NT2/D1 (cell line): ENCODE results near the gene RAP1GAP2.

ENCODE experiments used
- DNase-seq: peaks from one replicate; pipeline ENCODE4 v3.0.0-alpha.2; 2011; ENCODE audit warnings: low read depth, low spot score
- H3K27me3 ChIP-seq: 2 replicates; pipeline ENCODE4 v1.6.0; 2011; ENCODE audit warnings: mild to moderate bottlenecking; ENCODE audit not compliant: insufficient read length, insufficient read depth
- H3K36me3 ChIP-seq: 2 replicates; pipeline ENCODE4 v1.6.1; 2011; ENCODE audit warnings: mild to moderate bottlenecking, low read length, mixed read lengths; ENCODE audit not compliant: insufficient read depth, insufficient read length
- H3K4me1 ChIP-seq: 2 replicates; pipeline ENCODE4 v1.5.1; 2011; ENCODE audit not compliant: insufficient read depth, insufficient read length
- H3K4me3 ChIP-seq: 2 replicates; pipeline ENCODE4 v1.5.1; 2011; ENCODE audit warnings: low read depth; ENCODE audit not compliant: insufficient read length
- H3K9ac ChIP-seq: 2 replicates; pipeline ENCODE4 v1.6.0; 2011; ENCODE audit warnings: low read depth; ENCODE audit not compliant: insufficient read length
- H3K9me3 ChIP-seq: 2 replicates; pipeline ENCODE4 v1.5.1; 2011; ENCODE audit warnings: mild to moderate bottlenecking, low read length; ENCODE audit not compliant: insufficient read depth
- SUZ12 ChIP-seq: IDR thresholded peaks from 2 replicates; pipeline ENCODE4 v1.6.1; 2011; ENCODE audit not compliant: insufficient read length, insufficient read depth; ENCODE audit errors: extremely low read depth
- YY1 ChIP-seq: IDR thresholded peaks from 2 replicates; pipeline ENCODE4 v1.6.1; 2011; ENCODE audit not compliant: insufficient read length, insufficient read depth
- ZNF274 ChIP-seq: IDR thresholded peaks from 2 replicates; pipeline ENCODE4 v1.6.1; 2011; ENCODE audit warnings: mild to moderate bottlenecking, low read depth, low read length

The RAP1GAP2 gene

DNA sequence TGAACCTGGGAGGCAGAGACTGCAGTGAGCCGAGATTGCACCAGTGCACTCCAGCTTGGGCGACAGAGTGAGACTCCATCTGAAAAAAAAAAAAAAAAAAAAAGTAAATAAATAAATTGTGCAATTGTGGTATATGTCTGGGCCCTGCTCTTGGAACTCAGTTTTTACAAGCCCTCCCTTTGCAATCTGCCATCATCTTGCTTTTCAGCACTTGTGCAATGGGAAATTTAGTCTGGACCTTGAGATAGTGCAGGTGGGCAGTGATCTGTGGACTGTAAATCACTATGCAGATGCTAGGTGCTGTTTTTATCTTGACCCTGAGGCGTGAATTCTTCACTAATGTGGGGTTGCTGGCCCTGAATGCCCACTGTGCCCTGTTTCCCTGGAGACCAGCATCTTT lies 6.5 kb upstream of the RAP1GAP2 start:
- Histone ChIP-seq H3K4me1 (peaks cover 11% of the 10 kb centered on the region), H3K9ac (no peak overlapping the region)
- no peak for DNase-seq

GRCh38 chr17:2792366-2793169 lies 3.7 kb upstream of the RAP1GAP2 start:
- no peak overlapping the region for H3K9ac ChIP-seq
- DNase-seq = no peak
- no peaks in the 10 kb centered on the region for H3K36me3 ChIP-seq
- H3K4me3 ChIP-seq = no peak overlapping the region
- no peak for TF ChIP-seq YY1
- no peak for TF ChIP-seq SUZ12
- no peak for TF ChIP-seq ZNF274
- H3K9me3 ChIP-seq = no peaks in the 10 kb centered on the region
- H3K4me1 ChIP-seq = peaks cover 7% of the 10 kb centered on the region
- H3K27me3 ChIP-seq = no peaks in the 10 kb centered on the region

More for the DNA sequence above, 6.5 kb upstream of the RAP1GAP2 start:
- TF ChIP-seq SUZ12 (no peak), YY1 (no peak), ZNF274 (no peak)
- Histone ChIP-seq H3K9me3 (no peaks in the 10 kb centered on the region), H3K27me3 (no peaks in the 10 kb centered on the region), H3K36me3 (no peaks in the 10 kb centered on the region), H3K4me3 (no peak overlapping the region)

DNA sequence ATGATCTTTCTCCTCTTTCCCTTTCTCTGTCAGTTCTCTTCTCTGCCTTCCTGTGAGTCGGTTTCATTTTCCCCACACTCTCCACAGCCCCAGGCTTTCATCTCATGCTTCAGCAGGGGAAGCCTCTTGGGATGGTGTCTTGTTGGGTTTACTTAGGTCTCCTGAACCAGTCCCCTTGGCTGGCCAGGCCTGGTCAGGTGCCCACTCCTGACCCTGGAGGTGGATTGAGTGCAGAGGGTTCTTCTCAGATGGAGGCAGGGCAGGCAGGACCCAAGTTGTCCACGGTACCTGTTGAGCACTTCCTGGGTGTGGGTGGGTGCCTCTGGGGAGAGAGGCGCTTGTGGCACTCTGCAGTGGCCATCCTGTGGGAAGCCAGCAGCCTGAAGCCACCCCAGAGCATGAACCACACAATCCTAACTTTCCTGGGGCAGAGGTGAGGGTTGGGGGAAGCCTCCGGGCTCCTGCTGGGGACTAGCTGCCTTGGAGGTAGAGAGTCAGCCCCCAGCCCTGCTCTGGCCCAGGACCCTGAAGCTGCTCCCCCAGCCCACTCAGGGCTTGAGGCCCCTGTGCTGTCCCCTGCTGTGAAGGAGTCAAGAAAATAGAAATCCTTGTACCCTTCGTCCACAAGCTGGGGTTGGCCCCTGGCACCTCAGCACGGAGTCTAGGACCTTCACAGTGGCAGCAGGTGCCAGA lies 2.0 kb upstream of the RAP1GAP2 start:
- Histone ChIP-seq H3K4me3 (no peak overlapping the region), H3K36me3 (no peaks in the 10 kb centered on the region), H3K9ac (no peak overlapping the region), H3K4me1 (peaks cover 11% of the 10 kb centered on the region), H3K9me3 (no peaks in the 10 kb centered on the region), H3K27me3 (no peaks in the 10 kb centered on the region)
- DNase-seq = no peak
- TF ChIP-seq SUZ12 = no peak
- TF ChIP-seq ZNF274 = no peak
- TF ChIP-seq YY1 = no peak

DNA sequence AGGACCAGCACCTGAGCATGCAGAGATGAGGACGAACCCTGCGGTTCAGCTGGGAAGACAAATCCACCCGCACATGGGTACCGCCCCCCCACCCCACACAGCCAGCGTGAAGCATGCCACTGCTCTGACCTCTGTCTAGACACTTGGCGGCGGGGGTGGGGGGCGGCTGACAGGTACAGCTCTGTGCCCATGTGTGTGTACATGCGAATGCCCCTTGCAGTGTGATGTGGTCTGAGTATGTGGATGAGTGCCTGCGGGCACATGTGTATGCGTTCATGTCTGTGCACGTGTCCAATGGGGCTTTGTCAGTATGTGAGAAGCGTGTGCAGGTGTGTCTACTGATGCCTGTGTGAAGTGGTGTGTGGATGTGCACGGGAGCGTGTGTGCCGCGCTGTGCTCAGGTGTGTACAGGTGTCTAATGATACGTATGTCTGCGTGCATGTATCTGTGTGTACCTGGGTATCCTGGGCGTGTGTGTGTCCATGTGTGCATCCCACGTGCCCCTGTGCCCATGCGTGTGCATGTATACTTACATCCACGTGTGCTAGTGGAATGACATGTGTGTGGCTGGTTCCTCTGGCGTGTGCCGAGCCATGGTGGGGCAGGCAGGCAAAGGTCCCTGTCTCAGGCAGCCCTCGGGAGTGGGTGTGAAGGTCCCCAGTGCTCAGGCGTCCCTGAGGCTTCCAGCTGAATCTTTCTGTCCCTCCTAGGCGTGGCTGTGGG lies 636 bp upstream of the RAP1GAP2 start:
- no peak overlapping the region for H3K9ac ChIP-seq
- peaks cover 7% of the 10 kb centered on the region for H3K4me1 ChIP-seq
- peaks cover 6% of the 10 kb centered on the region; the same call in 1 of the 2 replicates for H3K9me3 ChIP-seq
- H3K36me3 ChIP-seq = no peaks in the 10 kb centered on the region
- no peak for TF ChIP-seq ZNF274
- no peak for TF ChIP-seq SUZ12
- no peak for TF ChIP-seq YY1
- no peak overlapping the region for H3K4me3 ChIP-seq
- no peak for DNase-seq
- no peaks in the 10 kb centered on the region for H3K27me3 ChIP-seq

GRCh38 chr17:2797226-2797625 lies 988 bp downstream of the RAP1GAP2 start:
- H3K36me3 ChIP-seq = no peaks in the 10 kb centered on the region
- no peak for DNase-seq
- TF ChIP-seq SUZ12 (no peak), YY1 (no peak), ZNF274 (no peak)
- no peak overlapping the region for H3K9ac ChIP-seq
- H3K27me3 ChIP-seq = no peaks in the 10 kb centered on the region
- H3K9me3 ChIP-seq = peaks cover 6% of the 10 kb centered on the region; the same call in 1 of the 2 replicates
- no peak overlapping the region for H3K4me3 ChIP-seq
- peaks cover 8% of the 10 kb centered on the region for H3K4me1 ChIP-seq

GRCh38 chr17:2797637-2798036 lies 1.4 kb downstream of the RAP1GAP2 start:
- no peak for DNase-seq
- Histone ChIP-seq H3K9me3 (peaks cover 6% of the 10 kb centered on the region; the same call in 1 of the 2 replicates), H3K9ac (no peak overlapping the region), H3K27me3 (no peaks in the 10 kb centered on the region), H3K36me3 (no peaks in the 10 kb centered on the region), H3K4me3 (no peak overlapping the region), H3K4me1 (peaks cover 6% of the 10 kb centered on the region)
- TF ChIP-seq ZNF274 (no peak), SUZ12 (no peak)
